ENCODE results near the gene OSGIN1.

- TF ChIP-seq POLR2AphosphoS5 (IDR thresholded peaks at IDR 0.05) (no peak), CTCF (IDR thresholded peaks at IDR 0.05) (no peak), POLR2A (IDR thresholded peaks at IDR 0.05) (no peak)
These were observed 22.1 kb upstream of the OSGIN1 start for GRCh38 chr16:83930730-83931500.

Measured in stomach (tissue), 4 donors.